BLaER1 (cell line): ENCODE data around the gene FDX2.
"Not testable (repeated sequence)": the region's sequence is repeated elsewhere in the genome, so short reads cannot be mapped to it uniquely, and the experiment has no call there.

ENCODE experiments used
- H3K27ac ChIP-seq: shearing (Covaris generic); formaldehyde crosslinking; 2 replicates; pipeline ENCODE4 v1.8.1; 2022
- H3K27me3 ChIP-seq: shearing (Covaris generic); formaldehyde crosslinking; 2 replicates; pipeline ENCODE4 v1.8.1; 2022
- H3K36me3 ChIP-seq: shearing (Covaris generic); formaldehyde crosslinking; 2 replicates; pipeline ENCODE4 v1.8.1; 2022
- H3K4me1 ChIP-seq: shearing (Covaris generic); formaldehyde crosslinking; 2 replicates; pipeline ENCODE4 v1.8.1; 2022
- H3K4me2 ChIP-seq: shearing (Covaris generic); formaldehyde crosslinking; 2 replicates; pipeline ENCODE4 v1.8.1; 2022
- H3K4me3 ChIP-seq: shearing (Covaris generic); formaldehyde crosslinking; 2 replicates; pipeline ENCODE4 v1.8.1; 2022
- H3K9ac ChIP-seq: shearing (Covaris generic); formaldehyde crosslinking; 2 replicates; pipeline ENCODE4 v1.8.1; 2022
- H3K9me3 ChIP-seq: shearing (Covaris generic); formaldehyde crosslinking; 2 replicates; pipeline ENCODE4 v1.8.1; 2022
- H4K20me1 ChIP-seq: shearing (Covaris generic); formaldehyde crosslinking; 2 replicates; pipeline ENCODE4 v1.8.1; 2022
- Cebpa-rat ChIP-seq: shearing (Covaris generic); IDR thresholded peaks from 2 replicates; pipeline ENCODE4 v1.8.1; 2022

FDX2 gene

DNA sequence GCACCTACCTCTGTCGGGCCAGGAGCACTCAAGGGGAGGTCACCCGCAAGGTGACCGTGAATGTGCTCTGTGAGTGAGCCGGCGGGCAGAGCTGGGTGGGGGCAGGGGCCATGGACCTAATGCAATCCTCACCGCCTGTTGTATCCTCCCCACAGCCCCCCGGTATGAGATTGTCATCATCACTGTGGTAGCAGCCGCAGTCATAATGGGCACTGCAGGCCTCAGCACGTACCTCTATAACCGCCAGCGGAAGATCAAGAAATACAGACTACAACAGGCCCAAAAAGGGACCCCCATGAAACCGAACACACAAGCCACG, 30.9 kb downstream of the FDX2 start:
- Histone ChIP-seq H4K20me1 (peaks cover 36% of the 10 kb centered on the region), H3K27me3 (peaks cover 36% of the 10 kb centered on the region), H3K27ac (no peak overlapping the region), H3K4me1 (peaks cover 54% of the 10 kb centered on the region), H3K4me2 (no peak overlapping the region), H3K9ac (no peak overlapping the region), H3K36me3 (peaks cover 33% of the 10 kb centered on the region), H3K4me3 (no peak overlapping the region), H3K9me3 (no peaks in the 10 kb centered on the region)
- no peak for TF ChIP-seq Cebpa-rat

DNA sequence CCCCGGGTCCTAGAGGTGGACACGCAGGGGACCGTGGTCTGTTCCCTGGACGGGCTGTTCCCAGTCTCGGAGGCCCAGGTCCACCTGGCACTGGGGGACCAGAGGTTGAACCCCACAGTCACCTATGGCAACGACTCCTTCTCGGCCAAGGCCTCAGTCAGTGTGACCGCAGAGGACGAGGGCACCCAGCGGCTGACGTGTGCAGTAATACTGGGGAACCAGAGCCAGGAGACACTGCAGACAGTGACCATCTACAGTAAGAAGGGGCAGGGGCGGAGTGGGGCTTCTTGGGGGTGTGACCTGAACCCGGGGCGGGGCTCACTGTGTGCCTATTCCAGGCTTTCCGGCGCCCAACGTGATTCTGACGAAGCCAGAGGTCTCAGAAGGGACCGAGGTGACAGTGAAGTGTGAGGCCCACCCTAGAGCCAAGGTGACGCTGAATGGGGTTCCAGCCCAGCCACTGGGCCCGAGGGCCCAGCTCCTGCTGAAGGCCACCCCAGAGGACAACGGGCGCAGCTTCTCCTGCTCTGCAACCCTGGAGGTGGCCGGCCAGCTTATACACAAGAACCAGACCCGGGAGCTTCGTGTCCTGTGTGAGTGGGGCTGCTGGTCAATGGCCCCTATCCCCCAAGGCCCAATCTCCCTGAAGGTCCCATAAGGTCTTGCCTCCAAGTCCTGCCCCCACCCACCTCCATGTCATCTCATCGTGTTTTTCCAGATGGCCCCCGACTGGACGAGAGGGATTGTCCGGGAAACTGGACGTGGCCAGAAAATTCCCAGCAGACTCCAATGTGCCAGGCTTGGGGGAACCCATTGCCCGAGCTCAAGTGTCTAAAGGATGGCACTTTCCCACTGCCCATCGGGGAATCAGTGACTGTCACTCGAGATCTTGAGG, 31.5 kb downstream of the FDX2 start:
- H3K27me3 ChIP-seq: peaks cover 30% of the 10 kb centered on the region
- TF ChIP-seq Cebpa-rat: no peak
- H3K4me1 ChIP-seq: peaks cover 55% of the 10 kb centered on the region
- H3K4me2 ChIP-seq: no peak overlapping the region
- no peak overlapping the region for H3K4me3 ChIP-seq
- H3K27ac ChIP-seq: no peak overlapping the region
- H3K36me3 ChIP-seq: peaks cover 34% of the 10 kb centered on the region
- no peaks in the 10 kb centered on the region for H3K9me3 ChIP-seq
- peaks cover 41% of the 10 kb centered on the region for H4K20me1 ChIP-seq
- H3K9ac ChIP-seq: no peak overlapping the region

DNA sequence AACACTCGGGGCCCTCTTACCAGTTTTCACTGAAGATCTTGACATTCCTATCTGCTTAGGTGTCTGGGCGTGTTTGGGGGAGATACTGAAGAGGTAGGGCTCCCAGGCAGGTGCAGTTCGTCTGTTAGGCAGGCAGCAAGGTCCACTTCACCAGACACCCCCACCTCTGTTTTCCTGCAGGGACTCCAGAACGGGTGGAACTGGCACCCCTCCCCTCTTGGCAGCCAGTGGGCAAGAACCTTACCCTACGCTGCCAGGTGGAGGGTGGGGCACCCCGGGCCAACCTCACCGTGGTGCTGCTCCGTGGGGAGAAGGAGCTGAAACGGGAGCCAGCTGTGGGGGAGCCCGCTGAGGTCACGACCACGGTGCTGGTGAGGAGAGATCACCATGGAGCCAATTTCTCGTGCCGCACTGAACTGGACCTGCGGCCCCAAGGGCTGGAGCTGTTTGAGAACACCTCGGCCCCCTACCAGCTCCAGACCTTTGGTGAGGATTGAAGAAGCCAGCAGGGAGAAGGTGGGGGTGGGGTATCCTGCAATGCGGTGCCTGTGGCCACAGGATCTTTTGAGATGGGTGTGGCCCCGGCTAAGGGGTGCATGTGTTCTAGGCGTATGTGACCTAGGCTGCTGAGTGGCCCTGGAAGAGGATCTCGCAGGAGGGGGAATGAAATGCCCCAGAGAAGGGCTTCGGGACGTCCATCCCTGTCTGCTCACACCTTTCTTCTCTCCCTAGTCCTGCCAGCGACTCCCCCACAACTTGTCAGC, 32.3 kb downstream of the FDX2 start:
- no peak overlapping the region for H3K27ac ChIP-seq
- no peak overlapping the region for H3K9ac ChIP-seq
- peaks cover 43% of the 10 kb centered on the region for H3K36me3 ChIP-seq
- H3K4me2 ChIP-seq: no peak overlapping the region
- H3K4me1 ChIP-seq: peaks cover 48% of the 10 kb centered on the region
- H4K20me1 ChIP-seq: peaks cover 47% of the 10 kb centered on the region
- no peak overlapping the region for H3K4me3 ChIP-seq
- peaks cover 22% of the 10 kb centered on the region for H3K27me3 ChIP-seq
- no peaks in the 10 kb centered on the region for H3K9me3 ChIP-seq
- TF ChIP-seq Cebpa-rat: no peak

DNA sequence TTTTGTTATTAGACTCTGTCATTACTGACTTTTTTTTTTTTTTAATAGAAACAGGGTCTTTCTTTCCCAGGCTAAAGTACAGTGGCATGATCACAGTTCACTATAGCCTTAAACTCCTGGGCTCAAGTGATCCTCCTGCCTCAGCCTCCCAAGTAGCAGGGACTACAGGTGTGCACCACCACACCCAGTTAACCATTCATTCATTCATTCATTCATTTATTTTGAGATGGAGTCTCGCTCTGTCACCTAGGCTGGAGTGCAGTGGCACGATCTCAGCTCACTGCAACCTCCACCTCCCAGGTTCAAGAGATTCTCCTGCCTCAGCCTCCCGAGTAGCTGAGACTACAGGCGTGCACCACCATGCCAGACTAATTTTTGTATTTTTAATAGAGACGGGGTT, 33.8 kb downstream of the FDX2 start:
- H3K27me3 ChIP-seq, H3K4me3 ChIP-seq, H3K9me3 ChIP-seq, H3K27ac ChIP-seq, H3K9ac ChIP-seq, H3K4me2 ChIP-seq: not testable (repeated sequence)
- Histone ChIP-seq H4K20me1 (peaks cover 39% of the 10 kb centered on the region), H3K36me3 (peaks cover 57% of the 10 kb centered on the region), H3K4me1 (peaks cover 33% of the 10 kb centered on the region)

DNA sequence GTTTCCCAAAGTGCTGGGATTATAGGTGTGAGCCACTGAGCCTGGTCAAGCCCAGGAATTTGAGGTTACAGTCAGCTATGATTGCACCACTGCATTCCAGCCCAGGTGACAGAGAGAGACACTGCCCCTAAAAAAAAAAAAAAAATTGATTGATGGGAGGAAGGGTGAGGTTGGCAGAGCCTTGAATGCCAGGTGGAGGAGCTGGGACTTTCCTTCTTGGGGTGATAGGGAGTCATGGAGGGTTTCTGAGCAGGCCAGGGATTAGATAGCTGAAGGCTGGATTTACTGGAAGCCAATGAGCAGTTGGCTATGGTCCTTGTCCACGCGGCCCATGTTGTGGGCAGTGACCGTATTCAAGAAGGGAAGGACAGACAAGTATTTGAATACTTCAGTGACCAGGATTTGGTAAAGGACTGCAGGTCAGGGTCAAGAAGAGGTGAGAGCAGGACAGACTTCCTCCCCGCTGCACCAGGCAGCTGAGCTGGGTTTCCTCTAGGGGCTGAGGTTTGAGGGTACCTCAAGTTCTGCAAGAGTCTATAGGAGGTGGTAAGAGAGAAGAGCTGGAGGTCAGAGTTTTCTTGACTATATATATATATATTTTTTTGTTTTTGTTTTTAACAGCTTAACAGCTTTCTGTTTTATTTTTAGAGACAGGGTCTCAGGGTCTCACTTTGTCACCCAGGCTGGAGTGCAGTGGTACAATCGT, 35.9 kb downstream of the FDX2 start:
- H3K4me3 ChIP-seq: no peak overlapping the region
- H3K36me3 ChIP-seq: peaks cover 54% of the 10 kb centered on the region
- H3K4me1 ChIP-seq: peaks cover 14% of the 10 kb centered on the region
- peak overlapping the region; percentile 62 for H3K4me2 ChIP-seq
- H3K9me3 ChIP-seq: no peaks in the 10 kb centered on the region
- TF ChIP-seq Cebpa-rat: no peak
- no peak overlapping the region for H3K27ac ChIP-seq
- 0 out of 2 replicates have a peak overlapping the region, but pooled peaks have one; percentile 8 for H3K9ac ChIP-seq
- H3K27me3 ChIP-seq: no peaks in the 10 kb centered on the region
- peaks cover 19% of the 10 kb centered on the region for H4K20me1 ChIP-seq

DNA sequence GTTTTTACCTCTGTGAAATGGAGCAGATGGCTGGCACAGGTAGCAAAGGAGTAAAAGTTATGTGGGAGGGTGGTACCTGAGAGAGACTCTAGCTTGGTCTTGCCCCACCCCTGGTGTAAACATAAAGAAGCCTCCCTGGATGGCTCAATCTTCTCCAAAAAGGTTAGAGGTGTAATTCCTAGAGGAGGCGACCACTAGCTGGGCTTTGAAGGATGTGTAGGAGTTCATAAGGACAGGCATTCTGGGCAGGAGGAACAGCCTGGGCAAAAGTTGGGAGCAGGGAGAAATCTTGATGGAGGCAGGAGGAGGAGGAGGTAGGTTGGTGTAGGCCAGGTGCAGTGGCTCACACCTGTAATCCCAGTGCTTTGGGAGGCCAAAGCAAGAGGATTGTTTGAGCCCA, 36.9 kb downstream of the FDX2 start:
- peaks cover 25% of the 10 kb centered on the region for H4K20me1 ChIP-seq
- H3K4me2 ChIP-seq: no peak overlapping the region
- H3K9me3 ChIP-seq: no peaks in the 10 kb centered on the region
- no peaks in the 10 kb centered on the region for H3K27me3 ChIP-seq
- no peak overlapping the region for H3K9ac ChIP-seq
- peaks cover 51% of the 10 kb centered on the region for H3K36me3 ChIP-seq
- H3K4me1 ChIP-seq: peaks cover 14% of the 10 kb centered on the region
- no peak overlapping the region for H3K4me3 ChIP-seq
- TF ChIP-seq Cebpa-rat: no peak
- H3K27ac ChIP-seq: no peak overlapping the region

DNA sequence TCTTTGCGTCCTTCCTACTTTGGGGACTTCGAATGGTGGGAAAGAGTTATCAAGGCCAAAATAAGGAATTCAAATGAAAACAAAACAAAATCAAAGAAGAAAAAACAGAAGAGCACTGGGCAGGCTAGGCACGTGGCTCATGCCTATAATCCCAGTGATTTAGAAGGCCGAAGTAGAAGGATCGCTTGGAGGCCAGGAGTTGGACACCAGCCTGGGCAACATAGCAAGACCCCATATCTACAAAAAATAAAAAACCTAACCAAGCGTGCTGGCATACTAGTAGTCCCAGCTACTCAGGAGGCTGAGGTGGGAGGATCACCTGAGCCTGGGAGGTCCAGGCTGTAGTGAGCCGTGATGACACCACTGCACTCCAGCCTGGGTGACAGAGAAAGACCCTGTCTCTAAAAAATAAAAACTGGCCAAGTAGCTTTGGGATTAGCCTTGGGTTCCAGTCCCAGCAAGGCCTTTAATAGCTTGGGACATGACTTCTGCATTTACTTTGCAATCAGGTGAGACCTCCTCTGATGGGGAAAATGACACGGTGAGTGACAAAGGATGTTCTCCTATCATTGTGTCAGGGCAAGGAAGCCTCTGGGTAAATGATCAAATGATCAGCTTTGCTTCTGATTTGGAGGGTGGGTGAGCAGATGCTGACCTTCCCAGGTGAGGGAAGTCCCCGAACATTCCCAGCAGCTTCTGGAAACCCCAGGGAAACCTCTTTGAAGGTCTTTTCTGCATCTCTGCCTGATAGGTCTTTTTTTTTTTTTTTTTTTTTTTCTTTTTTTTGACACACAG, 37.8 kb downstream of the FDX2 start:
- H3K36me3 ChIP-seq: peaks cover 42% of the 10 kb centered on the region
- H3K27ac ChIP-seq: no peak overlapping the region
- H4K20me1 ChIP-seq: peaks cover 25% of the 10 kb centered on the region
- TF ChIP-seq Cebpa-rat: no peak
- H3K4me2 ChIP-seq: no peak overlapping the region
- H3K9me3 ChIP-seq: no peaks in the 10 kb centered on the region
- peaks cover 14% of the 10 kb centered on the region for H3K4me1 ChIP-seq
- no peaks in the 10 kb centered on the region for H3K27me3 ChIP-seq
- H3K9ac ChIP-seq: no peak overlapping the region
- no peak overlapping the region for H3K4me3 ChIP-seq

DNA sequence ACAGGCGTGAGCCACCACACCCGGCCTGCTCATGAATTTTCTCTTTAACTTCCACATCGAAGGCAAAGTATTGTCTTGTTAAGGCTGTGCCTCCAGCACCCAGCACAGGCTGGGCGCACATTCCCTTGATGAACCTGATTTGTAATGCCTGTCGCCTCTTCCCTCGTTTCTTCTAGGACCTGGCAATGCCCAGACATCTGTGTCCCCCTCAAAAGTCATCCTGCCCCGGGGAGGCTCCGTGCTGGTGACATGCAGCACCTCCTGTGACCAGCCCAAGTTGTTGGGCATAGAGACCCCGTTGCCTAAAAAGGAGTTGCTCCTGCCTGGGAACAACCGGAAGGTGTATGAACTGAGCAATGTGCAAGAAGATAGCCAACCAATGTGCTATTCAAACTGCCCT, 41.2 kb downstream of the FDX2 start:
- no peak for TF ChIP-seq Cebpa-rat
- Histone ChIP-seq H3K27ac (no peak overlapping the region), H3K4me2 (no peak overlapping the region), H3K27me3 (no peaks in the 10 kb centered on the region), H3K9me3 (no peaks in the 10 kb centered on the region), H3K36me3 (peaks cover 41% of the 10 kb centered on the region), H4K20me1 (peaks cover 16% of the 10 kb centered on the region), H3K4me1 (peaks cover 37% of the 10 kb centered on the region), H3K9ac (no peak overlapping the region), H3K4me3 (no peak overlapping the region)

DNA sequence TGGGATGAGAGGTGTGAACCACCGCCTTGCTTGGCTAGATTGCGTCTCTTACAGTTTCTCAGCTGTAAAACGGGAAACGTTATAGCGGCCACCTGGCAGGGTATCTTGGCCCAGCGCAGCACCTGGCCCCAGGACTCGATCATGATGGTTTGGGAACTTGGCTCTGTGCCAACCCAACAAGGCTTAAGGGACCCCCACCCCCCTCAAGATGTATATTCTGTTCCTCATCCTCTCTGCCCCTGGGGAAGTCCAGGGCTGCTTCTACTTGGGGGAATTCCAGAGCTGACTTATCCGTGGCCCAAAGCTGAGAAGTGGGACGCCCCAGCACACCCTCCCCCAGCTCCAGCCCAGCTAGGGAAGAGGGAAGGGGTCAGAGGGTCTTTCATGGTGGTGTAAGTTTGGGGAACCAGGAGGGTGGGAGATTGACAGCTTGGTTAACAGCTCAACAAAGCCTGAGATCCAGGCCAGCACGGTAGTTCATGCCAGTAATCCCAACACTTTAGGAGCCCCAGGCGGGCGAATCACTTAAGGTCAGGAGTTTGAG, 44.2 kb downstream of the FDX2 start:
- Histone ChIP-seq H3K4me1 (peaks cover 35% of the 10 kb centered on the region), H3K36me3 (peaks cover 17% of the 10 kb centered on the region), H3K4me2 (peak overlapping the region; percentile 92), H3K27ac (peak overlapping the region; percentile 84), H4K20me1 (peaks cover 7% of the 10 kb centered on the region; the same call in 1 of the 2 replicates), H3K4me3 (peak overlapping the region; percentile 64), H3K9ac (peak overlapping the region; percentile 62), H3K9me3 (no peaks in the 10 kb centered on the region), H3K27me3 (no peaks in the 10 kb centered on the region)
- no peak for TF ChIP-seq Cebpa-rat
